ENCODE data around the gene VEPH1. TPM values are rescaled to one million over a fixed set of nuclear protein-coding genes. Genes with fewer than 3 reads are reported as not detected.

Gene VEPH1
- total RNA-seq, 1 donor from 2014 or later = 139 TPM

DNA sequence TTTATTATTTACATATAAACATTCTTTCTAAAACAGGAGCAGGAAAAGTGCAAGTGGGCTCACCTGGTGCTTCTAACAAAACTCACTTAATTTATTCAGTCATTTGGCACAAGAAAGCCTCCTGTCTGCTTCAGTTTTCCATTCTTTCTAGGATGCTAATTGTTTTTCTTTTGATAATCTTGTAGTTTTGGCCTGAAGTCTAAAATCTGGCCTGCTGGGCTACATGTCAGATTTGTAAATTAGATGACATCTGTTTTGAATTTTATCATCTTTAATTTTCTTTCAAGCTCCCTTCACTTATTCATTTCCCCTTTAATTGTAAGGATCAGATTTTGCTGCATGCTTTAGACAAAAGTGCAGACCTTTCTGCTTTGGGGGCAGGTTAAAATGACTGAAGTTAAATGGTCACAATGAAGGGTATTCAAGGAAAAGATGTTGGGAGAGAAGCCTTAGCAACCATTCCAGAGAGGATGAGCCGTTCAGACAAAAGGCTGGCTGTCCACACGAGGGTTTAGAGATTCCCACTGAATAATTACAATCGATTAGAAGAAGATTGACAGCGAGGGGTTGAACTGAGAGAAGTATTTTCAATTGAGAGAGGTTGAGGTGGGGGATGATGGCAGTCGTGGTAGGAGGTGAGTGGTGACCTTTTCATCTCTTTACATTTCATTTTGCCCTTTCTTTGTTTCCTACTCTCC, 126.5 kb downstream of the VEPH1 start:
- no peak overlapping the region for H3K4me3 ChIP-seq
- H3K36me3 ChIP-seq = peaks cover 7% of the 10 kb centered on the region
- H3K4me1 ChIP-seq = no peaks in the 10 kb centered on the region
- TF ChIP-seq, protein P1, sequence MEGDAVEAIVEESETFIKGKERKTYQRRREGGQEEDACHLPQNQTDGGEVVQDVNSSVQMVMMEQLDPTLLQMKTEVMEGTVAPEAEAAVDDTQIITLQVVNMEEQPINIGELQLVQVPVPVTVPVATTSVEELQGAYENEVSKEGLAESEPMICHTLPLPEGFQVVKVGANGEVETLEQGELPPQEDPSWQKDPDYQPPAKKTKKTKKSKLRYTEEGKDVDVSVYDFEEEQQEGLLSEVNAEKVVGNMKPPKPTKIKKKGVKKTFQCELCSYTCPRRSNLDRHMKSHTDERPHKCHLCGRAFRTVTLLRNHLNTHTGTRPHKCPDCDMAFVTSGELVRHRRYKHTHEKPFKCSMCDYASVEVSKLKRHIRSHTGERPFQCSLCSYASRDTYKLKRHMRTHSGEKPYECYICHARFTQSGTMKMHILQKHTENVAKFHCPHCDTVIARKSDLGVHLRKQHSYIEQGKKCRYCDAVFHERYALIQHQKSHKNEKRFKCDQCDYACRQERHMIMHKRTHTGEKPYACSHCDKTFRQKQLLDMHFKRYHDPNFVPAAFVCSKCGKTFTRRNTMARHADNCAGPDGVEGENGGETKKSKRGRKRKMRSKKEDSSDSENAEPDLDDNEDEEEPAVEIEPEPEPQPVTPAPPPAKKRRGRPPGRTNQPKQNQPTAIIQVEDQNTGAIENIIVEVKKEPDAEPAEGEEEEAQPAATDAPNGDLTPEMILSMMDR (IDR thresholded peaks at IDR 0.05) = no peak
- ATAC-seq = no peak
- no peak for DNase-seq
- H3K9me3 ChIP-seq = no peaks in the 10 kb centered on the region
- no peak overlapping the region for H3K27ac ChIP-seq
- intact Hi-C loops (cut with DNase I) = no loop called here
- H3K27me3 ChIP-seq = no peaks in the 10 kb centered on the region

DNA sequence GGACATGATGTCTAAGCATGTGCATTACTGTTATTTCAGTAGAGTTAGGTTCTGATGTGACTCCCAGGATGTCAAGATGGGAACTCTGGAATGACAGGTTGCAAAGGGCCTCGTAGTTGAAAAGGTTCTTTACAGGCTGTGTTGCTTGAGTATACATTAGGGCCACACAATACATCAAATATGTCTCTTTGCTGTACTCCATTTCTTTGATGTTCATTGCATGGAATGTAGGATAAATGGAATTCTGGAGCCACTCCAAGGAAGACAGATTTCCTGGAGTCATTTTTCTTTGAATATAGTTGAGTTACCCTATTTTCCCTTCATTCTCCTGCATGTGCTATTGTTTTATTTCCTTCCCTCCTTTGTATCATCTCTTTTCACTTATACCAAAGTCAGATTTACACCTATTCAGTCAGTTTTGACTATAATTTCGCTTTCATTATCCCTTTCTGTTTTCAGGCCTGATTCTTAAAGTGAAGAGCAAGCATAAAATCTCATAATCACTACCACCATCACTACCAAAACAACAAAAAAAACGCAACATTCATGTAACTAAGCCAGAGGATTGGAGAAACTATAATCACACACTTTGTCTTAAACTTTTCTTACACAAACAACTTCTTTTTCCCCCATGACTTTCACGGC, 127.8 kb downstream of the VEPH1 start:
- TF ChIP-seq, protein P1 (IDR thresholded peaks at IDR 0.05) = no peak
- intact Hi-C loops (cut with DNase I) = no loop called here
- ATAC-seq = no peak

DNA sequence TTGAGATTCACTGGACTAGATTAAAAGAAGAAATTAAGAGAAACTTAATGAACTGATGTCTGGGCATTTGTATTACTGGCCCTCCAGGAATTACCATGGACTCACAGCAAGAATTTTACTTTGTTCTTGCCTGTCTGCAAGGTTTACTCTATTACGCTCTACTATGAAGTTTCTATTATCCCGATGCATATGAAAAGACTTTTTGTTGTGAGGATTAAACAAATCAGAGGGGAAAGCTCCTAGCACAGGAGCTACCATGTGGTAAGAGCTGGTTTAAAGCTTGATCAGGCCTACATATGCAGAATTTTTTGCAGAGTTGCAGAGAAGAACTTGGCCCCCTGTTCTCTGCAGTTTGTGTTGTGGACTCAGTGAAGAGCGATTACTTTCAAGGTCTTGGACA, 128.3 kb downstream of the VEPH1 start:
- TF ChIP-seq, protein P1 (IDR thresholded peaks at IDR 0.05) = no peak
- Histone ChIP-seq H3K9me3 (no peaks in the 10 kb centered on the region), H3K36me3 (no peaks in the 10 kb centered on the region), H3K4me1 (no peaks in the 10 kb centered on the region), H3K27me3 (no peaks in the 10 kb centered on the region), H3K4me3 (no peak overlapping the region), H3K27ac (no peak overlapping the region)
- no peak for ATAC-seq
- intact Hi-C loops (cut with DNase I) = no loop called here
- no peak for DNase-seq

More for the DNA sequence above, 127.8 kb downstream of the VEPH1 start:
- Histone ChIP-seq H3K36me3 (no peaks in the 10 kb centered on the region), H3K9me3 (no peaks in the 10 kb centered on the region), H3K4me3 (no peak overlapping the region), H3K27ac (no peak overlapping the region), H3K4me1 (no peaks in the 10 kb centered on the region), H3K27me3 (no peaks in the 10 kb centered on the region)
- DNase-seq = no peak

DNA sequence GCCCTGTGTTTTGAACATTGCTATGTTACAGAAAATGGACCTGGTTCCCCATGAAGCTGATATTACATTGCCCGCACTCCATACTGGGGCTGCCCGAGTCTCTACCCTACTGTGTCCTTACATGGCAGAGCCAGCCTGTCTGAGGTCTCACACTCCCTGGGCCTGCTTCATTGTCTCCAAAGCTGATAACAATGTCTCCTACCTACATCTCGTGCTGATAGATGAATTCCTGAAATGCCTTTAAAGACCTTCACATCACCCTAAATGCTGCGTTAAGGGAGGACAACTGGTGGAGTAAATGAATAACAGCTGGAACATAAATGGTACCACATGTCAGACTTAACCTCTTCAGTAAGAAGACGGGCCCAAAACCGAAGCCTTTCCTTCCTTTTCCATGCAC, 129.4 kb downstream of the VEPH1 start:
- Histone ChIP-seq H3K4me3 (no peak overlapping the region), H3K27ac (no peak overlapping the region), H3K27me3 (no peaks in the 10 kb centered on the region), H3K9me3 (no peaks in the 10 kb centered on the region), H3K4me1 (no peaks in the 10 kb centered on the region), H3K36me3 (no peaks in the 10 kb centered on the region)
- intact Hi-C loops (cut with DNase I) = no loop called here
- TF ChIP-seq, protein P1 (IDR thresholded peaks at IDR 0.05) = no peak
- ATAC-seq = no peak
- no peak for DNase-seq

DNA sequence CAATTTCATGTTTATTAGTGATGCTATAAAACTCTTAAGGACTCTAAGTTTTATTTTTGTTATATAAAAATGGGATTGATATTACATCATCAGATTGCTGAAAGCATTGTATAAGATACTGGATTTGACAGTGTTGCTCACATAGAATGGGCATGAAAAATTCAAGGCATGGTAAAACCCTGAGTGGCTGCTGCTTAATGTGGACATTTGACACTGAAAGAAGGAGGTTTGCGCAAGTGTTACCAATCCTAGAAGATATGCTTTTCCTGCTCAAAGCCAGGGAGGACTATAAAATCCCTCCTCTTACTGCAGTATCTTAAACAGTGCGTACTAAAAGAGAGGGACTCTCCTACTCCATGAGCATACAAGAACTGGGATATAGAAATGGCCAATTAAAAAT, 132.3 kb downstream of the VEPH1 start:
- TF ChIP-seq, protein P1 (IDR thresholded peaks at IDR 0.05) = no peak

More for the DNA sequence above, 132.3 kb downstream of the VEPH1 start:
- no peaks in the 10 kb centered on the region for H3K27me3 ChIP-seq
- no peak for DNase-seq
- no peak overlapping the region for H3K27ac ChIP-seq
- no peak for ATAC-seq
- intact Hi-C loops (cut with DNase I) = no loop called here
- no peaks in the 10 kb centered on the region for H3K9me3 ChIP-seq
- no peaks in the 10 kb centered on the region for H3K4me1 ChIP-seq
- H3K36me3 ChIP-seq = peaks cover 7% of the 10 kb centered on the region
- no peak overlapping the region for H3K4me3 ChIP-seq
